Neutrophil (primary cell): ENCODE results near the gene DDIT4L.

Source experiments
- H3K27ac ChIP-seq: fragments of 200-600 bp; sonication (generic); 2 replicates; pipeline ENCODE4 v1.5.1; 2016; ENCODE audit warnings: mild to moderate bottlenecking, moderate library complexity
- H3K27me3 ChIP-seq: fragments of 200-600 bp; sonication (generic); 2 replicates; pipeline ENCODE4 v1.6.0; 2016; ENCODE audit warnings: mild to moderate bottlenecking
- H3K36me3 ChIP-seq: fragments of 200-600 bp; sonication (generic); 2 replicates; pipeline ENCODE4 v1.5.1; 2017
- H3K4me1 ChIP-seq, 2 experiments: fragments of 200-600 bp in 1 of 2; sonication (generic) in 1 of 2; 1 replicate in 1 of 2; 2 replicates in 1 of 2; pipeline versions ENCODE4 v1.5.1 to v1.6.1; 2013 to 2016; ENCODE audit warnings: low read depth in 1 of 2, low read length in 1 of 2, mild to moderate bottlenecking in 1 of 2, moderate library complexity in 1 of 2; ENCODE audit not compliant: control insufficient read depth in 1 of 2, insufficient read depth in 1 of 2
- H3K4me3 ChIP-seq, 2 experiments: fragments of 200-600 bp in 1 of 2; sonication (generic) in 1 of 2; 1 replicate in 1 of 2; 2 replicates in 1 of 2; pipeline ENCODE4 v1.5.1; 2013 to 2016; ENCODE audit warnings: low read depth in 1 of 2, low read length in 1 of 2, mild to moderate bottlenecking in 1 of 2, moderate library complexity in 1 of 2
- H3K9me3 ChIP-seq: fragments of 200-600 bp; sonication (generic); 2 replicates; pipeline ENCODE4 v1.5.1; 2016
- TF ChIP-seq, protein P1 (sequence below): fragments of 200-600 bp; sonication (generic); IDR thresholded peaks from 2 replicates; pipeline ENCODE4 v1.5.1; 2016; ENCODE audit warnings: antibody characterized with exemption

DDIT4L gene

DNA sequence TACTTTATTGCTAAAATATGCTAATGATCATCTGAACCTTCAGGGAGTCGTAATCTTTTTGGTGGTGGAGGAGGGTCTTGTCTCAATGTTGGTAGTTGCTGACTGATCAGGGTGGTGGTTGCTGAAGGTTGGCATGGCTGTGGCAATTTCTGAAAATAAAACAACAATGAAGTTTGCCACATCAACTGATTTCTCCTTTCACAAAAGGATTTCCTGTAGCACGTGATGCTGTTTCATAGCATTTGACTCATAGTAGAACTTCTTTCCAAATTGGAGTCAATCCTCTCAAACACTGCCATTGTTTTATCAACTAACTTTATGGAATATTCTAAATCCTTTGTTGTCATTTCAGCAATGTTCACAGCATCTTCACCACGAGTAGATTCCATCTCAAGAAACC is 19.3 kb downstream of the DDIT4L start:
- Histone ChIP-seq H3K36me3 (no peaks in the 10 kb centered on the region), H3K27me3 (no peaks in the 10 kb centered on the region), H3K4me1 (peaks cover 0 to 27% of the 10 kb centered on the region in 2 experiments), H3K27ac (no peak overlapping the region), H3K4me3 (no peak overlapping the region), H3K9me3 (no peaks in the 10 kb centered on the region)
- TF ChIP-seq, protein P1, sequence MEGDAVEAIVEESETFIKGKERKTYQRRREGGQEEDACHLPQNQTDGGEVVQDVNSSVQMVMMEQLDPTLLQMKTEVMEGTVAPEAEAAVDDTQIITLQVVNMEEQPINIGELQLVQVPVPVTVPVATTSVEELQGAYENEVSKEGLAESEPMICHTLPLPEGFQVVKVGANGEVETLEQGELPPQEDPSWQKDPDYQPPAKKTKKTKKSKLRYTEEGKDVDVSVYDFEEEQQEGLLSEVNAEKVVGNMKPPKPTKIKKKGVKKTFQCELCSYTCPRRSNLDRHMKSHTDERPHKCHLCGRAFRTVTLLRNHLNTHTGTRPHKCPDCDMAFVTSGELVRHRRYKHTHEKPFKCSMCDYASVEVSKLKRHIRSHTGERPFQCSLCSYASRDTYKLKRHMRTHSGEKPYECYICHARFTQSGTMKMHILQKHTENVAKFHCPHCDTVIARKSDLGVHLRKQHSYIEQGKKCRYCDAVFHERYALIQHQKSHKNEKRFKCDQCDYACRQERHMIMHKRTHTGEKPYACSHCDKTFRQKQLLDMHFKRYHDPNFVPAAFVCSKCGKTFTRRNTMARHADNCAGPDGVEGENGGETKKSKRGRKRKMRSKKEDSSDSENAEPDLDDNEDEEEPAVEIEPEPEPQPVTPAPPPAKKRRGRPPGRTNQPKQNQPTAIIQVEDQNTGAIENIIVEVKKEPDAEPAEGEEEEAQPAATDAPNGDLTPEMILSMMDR = no peak

DNA sequence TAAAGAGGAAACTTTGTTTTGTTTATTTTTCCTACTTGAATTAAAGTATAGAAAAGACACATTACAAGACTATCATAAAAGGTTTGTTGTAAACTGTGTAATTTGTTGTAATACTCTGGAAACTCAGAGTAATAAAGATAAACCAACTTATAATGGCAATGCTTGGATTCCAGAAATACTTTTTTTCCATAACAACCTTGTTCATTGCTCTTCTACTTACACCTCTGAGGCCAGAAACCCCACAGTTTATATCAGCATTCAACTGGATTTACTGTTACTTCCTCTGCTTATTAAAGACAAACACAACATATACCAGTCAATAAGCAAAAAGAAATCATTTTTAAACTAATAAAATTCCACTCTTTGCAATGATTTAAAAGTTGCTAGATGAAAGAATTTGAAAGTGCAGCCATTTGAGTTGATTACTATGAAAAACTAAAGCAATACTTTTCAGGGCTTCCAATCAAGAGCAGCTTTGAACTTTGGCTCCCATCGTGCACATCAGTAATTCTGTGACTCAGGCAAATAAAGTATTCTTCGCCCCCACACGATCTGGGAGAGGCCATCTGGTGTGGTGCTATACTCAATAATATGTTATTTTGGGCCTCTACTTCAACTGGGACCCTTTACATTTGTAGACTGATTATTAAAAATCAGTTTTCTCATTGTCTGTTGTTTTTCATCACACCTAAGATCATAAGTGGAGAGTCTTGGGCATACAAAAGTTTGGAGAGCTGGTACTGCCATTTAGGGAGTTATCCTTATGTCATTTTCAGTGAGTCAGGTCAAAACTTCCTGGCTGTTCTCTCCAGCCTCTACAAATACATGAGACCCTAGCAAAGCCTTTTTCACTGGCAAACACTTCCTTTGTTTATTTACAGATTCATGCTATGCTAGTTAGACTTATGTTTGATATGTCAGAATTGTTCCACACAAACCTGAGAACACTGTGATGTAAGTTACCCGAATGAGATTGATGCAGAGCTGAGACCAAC is 20.5 kb downstream of the DDIT4L start:
- Histone ChIP-seq H3K27me3 (no peaks in the 10 kb centered on the region), H3K4me1 (peaks cover 0 to 35% of the 10 kb centered on the region in 2 experiments), H3K36me3 (no peaks in the 10 kb centered on the region), H3K4me3 (no peak overlapping the region), H3K27ac (no peak overlapping the region), H3K9me3 (no peaks in the 10 kb centered on the region)
- TF ChIP-seq, protein P1 = no peak

DNA sequence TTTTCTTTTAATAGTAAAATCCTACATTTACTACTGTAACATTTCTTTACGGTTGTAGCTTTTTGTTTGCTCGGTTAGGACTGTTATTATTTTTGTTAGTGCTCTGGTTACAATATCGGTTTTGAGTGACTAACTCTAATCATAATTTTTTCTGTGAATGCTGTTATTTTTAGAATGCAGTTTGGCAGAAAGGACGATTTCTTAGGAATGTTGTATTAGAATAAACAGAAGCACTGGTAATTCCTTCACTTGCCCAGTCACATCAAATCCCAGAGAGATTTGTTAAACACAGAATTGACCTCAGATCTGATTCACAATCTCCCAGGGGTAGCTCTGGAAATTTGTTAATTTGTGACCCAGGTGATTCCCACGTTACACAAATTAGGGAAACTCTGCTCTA is 21.7 kb downstream of the DDIT4L start:
- TF ChIP-seq, protein P1 = no peak
- no peak overlapping the region for H3K27ac ChIP-seq
- no peaks in the 10 kb centered on the region for H3K36me3 ChIP-seq
- no peak overlapping the region for H3K4me3 ChIP-seq
- no peaks in the 10 kb centered on the region for H3K9me3 ChIP-seq
- no peaks in the 10 kb centered on the region for H3K27me3 ChIP-seq
- peaks cover 0 to 35% of the 10 kb centered on the region in 2 experiments for H3K4me1 ChIP-seq

DNA sequence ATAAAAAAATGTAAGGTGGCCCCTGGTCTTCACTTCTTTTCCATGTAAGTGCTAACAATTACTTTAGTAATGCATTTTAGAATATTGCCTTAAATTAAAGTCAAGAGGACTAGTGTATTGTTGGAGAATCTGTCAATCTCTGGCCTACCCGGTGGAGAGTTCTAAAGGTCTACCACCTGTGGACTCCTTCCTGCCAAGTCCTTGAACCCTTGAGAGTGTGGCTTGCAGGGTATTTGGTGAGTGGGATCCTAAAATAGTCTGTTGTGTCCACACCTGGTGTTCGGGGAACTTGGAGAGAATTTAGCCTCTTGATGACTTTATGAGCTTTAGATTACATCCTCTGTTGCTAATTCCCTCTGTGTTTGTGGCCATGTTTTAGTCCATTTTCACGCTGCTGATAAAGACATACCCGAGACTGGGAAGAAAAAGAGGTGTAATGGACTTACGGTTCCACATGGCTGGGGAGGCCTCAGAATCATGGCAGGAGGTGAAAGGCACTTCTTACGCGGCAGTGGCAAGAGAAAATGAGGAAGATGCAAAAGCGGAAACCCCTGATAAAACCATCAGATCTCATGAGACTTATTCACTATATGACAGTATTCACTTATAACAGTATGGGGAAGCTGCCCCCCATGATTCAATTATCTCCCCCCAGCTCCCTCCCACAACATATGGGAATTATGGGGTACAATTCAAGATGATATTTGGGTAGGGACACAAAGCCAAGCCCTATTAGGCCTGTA is 23.8 kb downstream of the DDIT4L start:
- Histone ChIP-seq H3K27me3 (no peaks in the 10 kb centered on the region), H3K4me1 (peaks cover 0 to 33% of the 10 kb centered on the region in 2 experiments), H3K27ac (no peak overlapping the region), H3K4me3 (no peak overlapping the region), H3K36me3 (no peaks in the 10 kb centered on the region), H3K9me3 (no peaks in the 10 kb centered on the region)
- TF ChIP-seq, protein P1 = no peak

DNA sequence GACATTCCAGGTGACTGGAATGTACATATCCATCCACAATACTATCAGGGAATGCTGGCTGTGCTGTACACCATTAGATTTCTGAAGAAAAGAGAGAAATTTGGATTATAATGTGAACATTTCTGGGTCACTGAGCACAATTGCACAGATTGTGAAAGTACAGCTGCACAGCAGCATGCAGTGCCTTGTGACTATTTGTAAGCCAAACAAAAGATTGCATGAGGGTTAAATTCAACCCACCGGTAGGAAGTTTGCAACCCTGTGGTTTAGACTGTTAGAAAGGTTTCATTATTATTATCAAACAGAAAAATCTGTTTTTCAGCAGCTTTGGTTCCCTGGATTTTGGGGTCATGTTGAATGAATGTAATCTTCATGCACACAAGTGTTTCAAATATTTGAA is 24.5 kb downstream of the DDIT4L start:
- H3K36me3 ChIP-seq = no peaks in the 10 kb centered on the region
- no peaks in the 10 kb centered on the region for H3K27me3 ChIP-seq
- H3K4me1 ChIP-seq = peaks cover 0 to 26% of the 10 kb centered on the region in 2 experiments
- H3K27ac ChIP-seq = no peak overlapping the region
- H3K4me3 ChIP-seq = no peak overlapping the region
- TF ChIP-seq, protein P1 = no peak
- no peaks in the 10 kb centered on the region for H3K9me3 ChIP-seq
